ENCODE results near the gene CRMP1. TPM values are rescaled to one million over a fixed set of nuclear protein-coding genes. Genes with fewer than 3 reads are reported as not detected.

CRMP1 gene
- total and polyA plus RNA-seq, 9 of the 15 experiments (the other 6 are each of a cell fraction or from before 2014, with no cell fraction given), result 0.03 to 0.04 TPM; not detected in 7

GRCh38 chr4:5781691-5782090 lies 111.2 kb downstream of the CRMP1 start:
- FAIRE-seq, result no peak
- H3K27ac ChIP-seq (ENCODE audit: extremely low read depth, low read depth, low read length), result no peak overlapping the region
- CTCF ChIA-PET (ENCODE audit: low intra/inter-chr PET ratio), result no interaction called here
- POLR2A ChIA-PET, result interaction anchor here (0.6 to 1.2 kb wide), 2 partner anchors 24 to 26 kb away, joined by 4 read pairs; no protein-coding TSS in a partner anchor
- H2AFZ ChIP-seq (ENCODE audit: low read depth, low read length), result no peak overlapping the region
- WGBS (ENCODE audit: insufficient coverage, low coverage, missing lambda C conversion rate), result 18% methylated on average over 3 of the region's 3 CpGs
- DNase-seq (ENCODE audit: extremely low read depth in 1 of 4, low spot score in 3 of 4), result no peak
- no peaks in the 10 kb centered on the region for H3K36me3 ChIP-seq (ENCODE audit: control insufficient read depth, insufficient read depth, low read length)
- no peak for TF ChIP-seq KAT2B (IDR thresholded peaks at IDR 0.05; ENCODE audit: low read depth, low read length)
- no peak for TF ChIP-seq MCM7 (IDR thresholded peaks at IDR 0.05)
- no peak for TF ChIP-seq ZNF354B (CRISPR knock-in tag; IDR thresholded peaks at IDR 0.05)
- no peak for TF ChIP-seq SIN3B (IDR thresholded peaks at IDR 0.05; ENCODE audit: low read depth)
- TF ChIP-seq EZH2 (IDR thresholded peaks at IDR 0.05; ENCODE audit: borderline replicate concordance, low read depth, low read length), result no peak
- TF ChIP-seq ZSCAN32 (CRISPR knock-in tag; IDR thresholded peaks at IDR 0.05), result no peak
- TF ChIP-seq MTF1 (CRISPR knock-in tag; IDR thresholded peaks at IDR 0.05; ENCODE audit: borderline replicate concordance), result no peak
- TF ChIP-seq ATF3 (IDR thresholded peaks at IDR 0.05), result no peak
- TF ChIP-seq ATF3 (CRISPR knock-in tag; conservative IDR thresholded peaks at IDR 0.05), result no peak
- no peak for TF ChIP-seq RCOR1 (IDR thresholded peaks at IDR 0.05; ENCODE audit: borderline replicate concordance in 1 of 2, low read depth in 2 of 2, low read length in 2 of 2)
- no peak for TF ChIP-seq BHLHE40 (IDR thresholded peaks at IDR 0.05; ENCODE audit: low read length)
- intact Hi-C loops (cut with micrococcal nuclease) (no loop called here), in situ Hi-C loops (cut with MboI) (no loop called here)
- ATAC-seq, result no peak
- no peaks in the 10 kb centered on the region for H3K4me1 ChIP-seq (replicated peaks in 1 of 2; ENCODE audit: control insufficient read depth in 2 of 2, insufficient read depth in 2 of 2, low read length in 2 of 2)
- H3K9me3 ChIP-seq (replicated peaks; ENCODE audit: control insufficient read depth, insufficient read depth, low read depth, low read length), result no peaks in the 10 kb centered on the region
- H3K4me2 ChIP-seq (ENCODE audit: insufficient read depth, low read length), result no peak overlapping the region
- H3K79me2 ChIP-seq (ENCODE audit: control insufficient read depth, insufficient read depth, low read length), result no peaks in the 10 kb centered on the region
- BruUV-seq (replicated peaks), result no TSS peak
- H4K20me1 ChIP-seq (replicated peaks; ENCODE audit: control insufficient read depth, insufficient read depth, low read length), result no peaks in the 10 kb centered on the region
- H3K4me3 ChIP-seq, result no peak overlapping the region
- H3K27me3 ChIP-seq (ENCODE audit: control insufficient read depth in 2 of 2, insufficient read depth in 2 of 2, low read length in 2 of 2), result no peaks in the 10 kb centered on the region; a peak in 1 of 5 replicates
- no peak overlapping the region for H3K9ac ChIP-seq (ENCODE audit: insufficient read depth in 1 of 2, low read depth in 2 of 2, low read length in 2 of 2)
- no peaks in the 10 kb centered on the region for H3K9me1 ChIP-seq (ENCODE audit: control insufficient read depth, insufficient read depth, low read length)
